Stomach (tissue), 4 donors: ENCODE measurements around the gene KPNA4.

Source experiments
- POLR2A ChIP-seq, 4 donors: fragments of 450-650 bp; IDR thresholded peaks; one replicate each; pipeline ENCODE4 v1.6.1; 2016; ENCODE audit warnings: antibody characterized with exemption in 4 of 4, control low read depth in 2 of 4, mild to moderate bottlenecking in 1 of 4, moderate library complexity in 1 of 4
- POLR2AphosphoS5 ChIP-seq, 3 donors: sonication (generic); formaldehyde crosslinking; IDR thresholded peaks; one replicate each; pipeline ENCODE4 v1.6.1; 2016; ENCODE audit warnings: antibody characterized with exemption in 3 of 3
- TF ChIP-seq, protein P1 (sequence below), 7 experiments: fragments of 450-650 bp in 4 of 7; fragments of 200-600 bp in 3 of 7; sonication (generic) in 3 of 7; IDR thresholded peaks; one replicate each; pipeline ENCODE4 v1.5.1; 2016 to 2019; ENCODE audit warnings: antibody characterized with exemption in 7 of 7, control low read depth in 2 of 7, mild to moderate bottlenecking in 1 of 7

- TF ChIP-seq, protein P1, sequence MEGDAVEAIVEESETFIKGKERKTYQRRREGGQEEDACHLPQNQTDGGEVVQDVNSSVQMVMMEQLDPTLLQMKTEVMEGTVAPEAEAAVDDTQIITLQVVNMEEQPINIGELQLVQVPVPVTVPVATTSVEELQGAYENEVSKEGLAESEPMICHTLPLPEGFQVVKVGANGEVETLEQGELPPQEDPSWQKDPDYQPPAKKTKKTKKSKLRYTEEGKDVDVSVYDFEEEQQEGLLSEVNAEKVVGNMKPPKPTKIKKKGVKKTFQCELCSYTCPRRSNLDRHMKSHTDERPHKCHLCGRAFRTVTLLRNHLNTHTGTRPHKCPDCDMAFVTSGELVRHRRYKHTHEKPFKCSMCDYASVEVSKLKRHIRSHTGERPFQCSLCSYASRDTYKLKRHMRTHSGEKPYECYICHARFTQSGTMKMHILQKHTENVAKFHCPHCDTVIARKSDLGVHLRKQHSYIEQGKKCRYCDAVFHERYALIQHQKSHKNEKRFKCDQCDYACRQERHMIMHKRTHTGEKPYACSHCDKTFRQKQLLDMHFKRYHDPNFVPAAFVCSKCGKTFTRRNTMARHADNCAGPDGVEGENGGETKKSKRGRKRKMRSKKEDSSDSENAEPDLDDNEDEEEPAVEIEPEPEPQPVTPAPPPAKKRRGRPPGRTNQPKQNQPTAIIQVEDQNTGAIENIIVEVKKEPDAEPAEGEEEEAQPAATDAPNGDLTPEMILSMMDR (IDR thresholded peaks at IDR 0.05): no peak
- TF ChIP-seq POLR2AphosphoS5 (IDR thresholded peaks at IDR 0.05) (no peak), POLR2A (IDR thresholded peaks at IDR 0.05) (no peak)
Observed at GRCh38 chr3:160587105-160587504, 21.7 kb upstream of the KPNA4 start.
